NCI-H2227 (cell line): Measurements from ENCODE around the gene RANBP17.
"Not testable (repeated sequence)": the region's sequence is repeated elsewhere in the genome, so short reads cannot be mapped to it uniquely, and the experiment has no call there.

ENCODE experiments used
- DNase-seq: peaks from one replicate; lab custom pipeline; 2025; ENCODE audit not compliant: unreplicated experiment; lab: John Stamatoyannopoulos, UW

The RANBP17 gene

GRCh38 chr5:171283753-171284152 is 421.9 kb downstream of the RANBP17 start:
- DNase-seq, result no peak

GRCh38 chr5:171285465-171285864 is 423.6 kb downstream of the RANBP17 start:
- DNase-seq, result no peak

GRCh38 chr5:171288066-171288465 is 426.2 kb downstream of the RANBP17 start:
- DNase-seq, result no peak

- DNase-seq, result no peak
These were observed 429.6 kb downstream of the RANBP17 start for GRCh38 chr5:171291371-171291770.

- no peak for DNase-seq
These were observed 433.5 kb downstream of the RANBP17 start for GRCh38 chr5:171295299-171295698.

- DNase-seq, result no peak
These were observed 434.0 kb downstream of the RANBP17 start for GRCh38 chr5:171295801-171296200.

GRCh38 chr5:171297941-171298340 is 436.1 kb downstream of the RANBP17 start:
- not testable (repeated sequence) for DNase-seq

- no peak for DNase-seq
These were observed 437.4 kb downstream of the RANBP17 start for GRCh38 chr5:171299228-171299627.

- DNase-seq, result no peak
These were observed 438.0 kb downstream of the RANBP17 start for GRCh38 chr5:171299851-171300250.

GRCh38 chr5:171300358-171300757 is 438.5 kb downstream of the RANBP17 start:
- no peak for DNase-seq

GRCh38 chr5:171306166-171306565 is 444.3 kb downstream of the RANBP17 start:
- DNase-seq, result no peak

GRCh38 chr5:171306781-171307591 is 445.2 kb downstream of the RANBP17 start:
- DNase-seq, result no peak

GRCh38 chr5:171307789-171308452 is 446.1 kb downstream of the RANBP17 start:
- no peak for DNase-seq

- DNase-seq, result peak; percentile 78
These were observed 446.8 kb downstream of the RANBP17 start, which contains the start of gene TLX3 for GRCh38 chr5:171308453-171309275. Gene TLX3, plus strand, starts transcription at chr5:171309248. Its CDS starts 118 bp downstream, at chr5:171309366.

- peak; percentile 36 for DNase-seq
These were observed 447.7 kb downstream of the RANBP17 start for GRCh38 chr5:171309276-171310211.

GRCh38 chr5:171310212-171310818 is 448.5 kb downstream of the RANBP17 start:
- DNase-seq, result peak; percentile 2

- no peak for DNase-seq
These were observed 449.1 kb downstream of the RANBP17 start for GRCh38 chr5:171310819-171311321.

- DNase-seq, result no peak
These were observed 449.7 kb downstream of the RANBP17 start for GRCh38 chr5:171311322-171312077.
